ENCODE data around the gene PRKG1.
"Not testable (repeated sequence)": the region's sequence is repeated elsewhere in the genome, so short reads cannot be mapped to it uniquely, and the experiment has no call there.

Gene PRKG1

GRCh38 chr10:51542853-51543252 is 468.6 kb downstream of the PRKG1 start:
- DNase-seq, result no peak

GRCh38 chr10:51544933-51545332 is 470.6 kb downstream of the PRKG1 start:
- DNase-seq, result no peak

GRCh38 chr10:51547941-51548340 is 473.7 kb downstream of the PRKG1 start:
- DNase-seq, result no peak

- DNase-seq, result no peak
Measured at GRCh38 chr10:51552879-51553278, 478.6 kb downstream of the PRKG1 start.

- DNase-seq, result no peak
Measured at GRCh38 chr10:51564896-51565510, 490.7 kb downstream of the PRKG1 start.

GRCh38 chr10:51567271-51567670 is 493.0 kb downstream of the PRKG1 start:
- DNase-seq, result no peak

GRCh38 chr10:51569467-51569866 is 495.2 kb downstream of the PRKG1 start:
- DNase-seq, result no peak

- no peak for DNase-seq
Measured at GRCh38 chr10:51574248-51575048, 500.2 kb downstream of the PRKG1 start.

- not testable (repeated sequence) for DNase-seq
Measured at GRCh38 chr10:51581196-51581595, 506.9 kb downstream of the PRKG1 start.

- DNase-seq, result no peak
Measured at GRCh38 chr10:51583976-51584375, 509.7 kb downstream of the PRKG1 start.

- DNase-seq, result no peak
Measured at GRCh38 chr10:51585742-51586141, 511.5 kb downstream of the PRKG1 start.

- no peak for DNase-seq
Measured at GRCh38 chr10:51588984-51589383, 514.7 kb downstream of the PRKG1 start.

GRCh38 chr10:51590818-51591217 is 516.5 kb downstream of the PRKG1 start:
- DNase-seq, result no peak

- DNase-seq, result no peak
Measured at GRCh38 chr10:51596695-51597094, 522.4 kb downstream of the PRKG1 start.

- no peak for DNase-seq
Measured at GRCh38 chr10:51599647-51600046, 525.4 kb downstream of the PRKG1 start.

- DNase-seq, result no peak
Measured at GRCh38 chr10:51602326-51602725, 528.0 kb downstream of the PRKG1 start.

GRCh38 chr10:51604579-51604978 is 530.3 kb downstream of the PRKG1 start:
- DNase-seq, result no peak

- no peak for DNase-seq
Measured at GRCh38 chr10:51606825-51607462, 532.7 kb downstream of the PRKG1 start.

GRCh38 chr10:51607463-51607835 is 533.2 kb downstream of the PRKG1 start:
- no peak for DNase-seq

- no peak for DNase-seq
Measured at GRCh38 chr10:51608211-51608610, 533.9 kb downstream of the PRKG1 start.

GRCh38 chr10:51615764-51616298 is 541.5 kb downstream of the PRKG1 start:
- no peak for DNase-seq

GRCh38 chr10:51617576-51618235 is 543.4 kb downstream of the PRKG1 start:
- DNase-seq, result no peak

GRCh38 chr10:51619365-51619764 is 545.1 kb downstream of the PRKG1 start:
- DNase-seq, result no peak

Data from NCI-H1436 treated with DMSO at 0.1 percent for 48 hours (cell line).